ENCODE measurements around the gene MPND. TPM values are rescaled to one million over a fixed set of nuclear protein-coding genes. Genes with fewer than 3 reads are reported as not detected.

The MPND gene
- total and polyA plus RNA-seq, 2 of the 13 experiments (the other 11 are each of a cell fraction or from before 2014, with no cell fraction given) = 10.8 to 15.8 TPM

GRCh38 chr19:4400135-4400936 lies 57.0 kb downstream of the MPND start, which contains the start of gene SH3GL1 (continued):
- TF ChIP-seq SMAD1 (CRISPR knock-in tag; IDR thresholded peaks at IDR 0.05; ENCODE audit: borderline replicate concordance, low read depth) (no peak), MNT (IDR thresholded peaks at IDR 0.05) (peak; percentile 56), ZNF564 (CRISPR knock-in tag; IDR thresholded peaks at IDR 0.05) (no peak), ZNF75D (CRISPR knock-in tag; IDR thresholded peaks at IDR 0.05; ENCODE audit: borderline replicate concordance) (no peak), ZNF672 (CRISPR knock-in tag; IDR thresholded peaks at IDR 0.05) (0 out of 2 replicates have a peak, but pooled peaks have one; percentile 8), MED13 (CRISPR knock-in tag; IDR thresholded peaks at IDR 0.05) (0 out of 2 replicates have a peak, but pooled peaks have one; percentile 32), ZBTB7A (CRISPR knock-in tag; IDR thresholded peaks at IDR 0.05) (peak; percentile 52; the same call in 1 of the 2 replicates), KLF12 (CRISPR knock-in tag; IDR thresholded peaks at IDR 0.05; ENCODE audit: borderline replicate concordance) (0 out of 2 replicates have a peak, but pooled peaks have one; percentile 44), ZNF24 (IDR thresholded peaks at IDR 0.05) (0 out of 2 replicates have a peak, but pooled peaks have one; percentile 25), IKZF5 (CRISPR knock-in tag; IDR thresholded peaks at IDR 0.05) (peak; percentile 86; the same call in 1 of the 2 replicates), ZNF784 (CRISPR knock-in tag; IDR thresholded peaks at IDR 0.05; ENCODE audit: borderline replicate concordance) (0 out of 2 replicates have a peak, but pooled peaks have one; percentile 25), ATF7-NPFF (CRISPR knock-in tag; IDR thresholded peaks at IDR 0.05; ENCODE audit: low read depth) (peak; percentile 65; the same call in 1 of the 2 replicates), JARID2 (CRISPR knock-in tag; IDR thresholded peaks at IDR 0.05; ENCODE audit: insufficient replicate concordance) (peak; percentile 62), ZNF354B (CRISPR knock-in tag; IDR thresholded peaks at IDR 0.05) (no peak), MIER3 (CRISPR knock-in tag; IDR thresholded peaks at IDR 0.05; ENCODE audit: borderline replicate concordance) (peak; percentile 86; the same call in 1 of the 2 replicates), MYC (CRISPR knock-in tag; IDR thresholded peaks at IDR 0.05; ENCODE audit: borderline replicate concordance) (peak; percentile 80; the same call in 1 of the 2 replicates), ZNF781 (CRISPR knock-in tag; IDR thresholded peaks at IDR 0.05; ENCODE audit: borderline replicate concordance, not compliant biosample characterization) (peak; percentile 4), ZNF337 (CRISPR knock-in tag; IDR thresholded peaks at IDR 0.05; ENCODE audit: borderline replicate concordance, low read depth) (peak; percentile 43; the same call in 1 of the 2 replicates), ZNF615 (CRISPR knock-in tag; IDR thresholded peaks at IDR 0.05; ENCODE audit: borderline replicate concordance) (peak; percentile 28; the same call in 1 of the 2 replicates), PPARG (CRISPR knock-in tag; conservative IDR thresholded peaks at IDR 0.05) (no peak), THAP9 (CRISPR knock-in tag; IDR thresholded peaks at IDR 0.05; ENCODE audit: borderline replicate concordance) (peak; percentile 55; the same call in 1 of the 2 replicates), ZFP37 (CRISPR knock-in tag; IDR thresholded peaks at IDR 0.05; ENCODE audit: borderline replicate concordance) (no peak)

All from HepG2 (cell line).